Transverse colon (tissue), 3 donors: ENCODE measurements around the gene ZNF32.

Source experiments
- CTCF ChIP-seq, 5 experiments: fragments of 200-600 bp in 3 of 5; fragments of 450-650 bp in 2 of 5; sonication (generic) in 3 of 5; IDR thresholded peaks; 1 replicate in 2 of 5; 2 replicates in 3 of 5; pipeline ENCODE4 v1.5.1; 2016 to 2017; ENCODE audit warnings: antibody characterized with exemption in 5 of 5, inconsistent platforms in 3 of 5, mild to moderate bottlenecking in 2 of 5, moderate library complexity in 1 of 5
- EP300 ChIP-seq: sonication (generic); formaldehyde crosslinking; IDR thresholded peaks from one replicate; pipeline ENCODE4 v1.6.1; 2017; ENCODE audit warnings: antibody characterized with exemption, low read depth
- POLR2A ChIP-seq: fragments of 450-650 bp; IDR thresholded peaks from one replicate; pipeline ENCODE4 v1.6.1; 2016; ENCODE audit warnings: antibody characterized with exemption, mild to moderate bottlenecking, moderate library complexity

GRCh38 chr10:43658227-43658626 lies 9.5 kb upstream of the ZNF32 start:
- TF ChIP-seq CTCF (IDR thresholded peaks at IDR 0.05) = no peak
- no peak for TF ChIP-seq EP300
- no peak for TF ChIP-seq POLR2A
